Sigmoid colon (tissue), 7 donors: ENCODE measurements around the gene LBR. TPM values are rescaled to one million over a fixed set of nuclear protein-coding genes. Genes with fewer than 3 reads are reported as not detected.

ENCODE experiments used
- DNase-seq: peaks from one replicate; pipeline ENCODE4 v3.0.0-alpha.2; 2019
- H3K27ac ChIP-seq, 4 donors: fragments of 200-600 bp; sonication (generic); one replicate each; pipeline ENCODE4 v1.5.1; 2016 to 2019; ENCODE audit warnings: mild to moderate bottlenecking in 1 of 4
- H3K27me3 ChIP-seq, 3 donors: fragments of 200-600 bp; sonication (generic); one replicate each; pipeline ENCODE4 v1.5.1; 2019; ENCODE audit warnings: mild to moderate bottlenecking in 1 of 3
- H3K36me3 ChIP-seq, 4 donors: fragments of 200-600 bp; sonication (generic); one replicate each; pipeline ENCODE4 v1.5.1; 2016 to 2019
- H3K4me1 ChIP-seq, 4 donors: fragments of 200-600 bp; sonication (generic); one replicate each; pipeline ENCODE4 v1.5.1; 2017 to 2019
- H3K4me3 ChIP-seq, 4 donors: fragments of 200-600 bp; sonication (generic); one replicate each; pipeline ENCODE4 v1.5.1; 2017 to 2019; ENCODE audit warnings: mild to moderate bottlenecking in 2 of 4, moderate library complexity in 1 of 4
- H3K9me3 ChIP-seq, 4 donors: fragments of 200-600 bp in 3 of 4; sonication (generic) in 3 of 4; one replicate each; pipeline versions ENCODE4 v1.5.1 to v1.6.1; 2013 to 2019
- CTCF ChIP-seq, 4 experiments: fragments of 450-650 bp in 3 of 4; fragments of 200-600 bp in 1 of 4; IDR thresholded peaks; one replicate each; pipeline ENCODE4 v1.5.1; 2016 to 2019; ENCODE audit warnings: antibody characterized with exemption in 4 of 4, mild to moderate bottlenecking in 3 of 4, moderate library complexity in 2 of 4
- EP300 ChIP-seq, 4 donors: sonication (generic); formaldehyde crosslinking; IDR thresholded peaks; one replicate each; pipeline ENCODE4 v1.6.1; 2017; ENCODE audit warnings: antibody characterized with exemption in 4 of 4
- POLR2A ChIP-seq, 2 donors: fragments of 450-650 bp; IDR thresholded peaks; one replicate each; pipeline ENCODE4 v1.6.1; 2016; ENCODE audit warnings: antibody characterized with exemption in 2 of 2, mild to moderate bottlenecking in 2 of 2, moderate library complexity in 2 of 2
- POLR2AphosphoS5 ChIP-seq, 4 donors: sonication (generic); formaldehyde crosslinking; IDR thresholded peaks; one replicate each; pipeline ENCODE4 v1.6.1; 2017; ENCODE audit warnings: antibody characterized with exemption in 4 of 4
- WGBS, 2 donors: extraction: QIAGEN DNeasy Blood & Tissue Kit; methylation state at CpG; one replicate each; pipeline ENCODE4 v1.1.7; 2013; 5-methylcytosine and 5-hydroxymethylcytosine counted together
- intact Hi-C: fragments of 100-400 bp; cut with DNase I; formaldehyde crosslinking; loops from one replicate; pipeline ENCODE4 v1.15.1; 2023
- polyA plus RNA-seq, 3 donors: library from polyadenylated mRNA; stranded (reverse); fragments of 200-250 nt; gene quantifications; one replicate each; pipeline ENCODE4 v1.2.3, GENCODE V29; 2013
- total RNA-seq, 4 donors: library from RNA; depleted of rRNA; stranded (reverse); fragments of >200 nt; gene quantifications; one replicate each; pipeline ENCODE4 v1.1.0, GENCODE V29; 2016
- donor health status: healthy with polysubstance abuse.
- donor health status: Bipolar disorder and iron deficiency.
- donor health status: healthy.

The LBR gene
- total and polyA plus RNA-seq, 7 donors, result 5.4 to 195 (median 134) TPM

DNA sequence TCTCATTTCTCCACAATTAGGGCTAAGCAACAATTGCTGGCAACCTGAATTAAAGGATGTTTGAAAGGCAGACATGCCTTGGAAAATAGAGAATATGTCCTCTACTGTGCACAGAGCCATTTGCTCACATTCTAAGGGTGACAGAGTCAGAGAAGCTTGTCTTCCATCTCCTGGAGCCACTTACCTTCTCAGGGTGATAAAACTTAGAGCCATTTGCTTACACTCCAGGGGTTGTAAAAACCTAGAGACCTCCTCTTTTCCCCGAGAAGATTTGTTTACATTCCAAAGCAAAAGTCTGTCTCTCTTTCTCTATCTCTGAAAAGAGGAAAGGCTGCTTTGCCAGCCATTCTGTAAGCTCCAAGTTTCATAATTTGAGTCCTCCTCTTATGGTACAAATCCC lies 61.3 kb downstream of the LBR start:
- Histone ChIP-seq H3K27ac (no peak overlapping the region), H3K4me3 (no peak overlapping the region), H3K27me3 (no peaks in the 10 kb centered on the region), H3K36me3 (no peaks in the 10 kb centered on the region), H3K4me1 (peaks cover 0 to 16% (median 5%) of the 10 kb centered on the region in 4 donors), H3K9me3 (no peaks in the 10 kb centered on the region)
- no peak for DNase-seq
- WGBS, 2 donors, result 12 to 61% methylated on average over 1 of the region's 1 CpG
- intact Hi-C loops, result no loop called here
- TF ChIP-seq POLR2AphosphoS5 (IDR thresholded peaks at IDR 0.05) (no peak), EP300 (IDR thresholded peaks at IDR 0.05) (no peak), POLR2A (IDR thresholded peaks at IDR 0.05) (no peak), CTCF (IDR thresholded peaks at IDR 0.05) (no peak)

DNA sequence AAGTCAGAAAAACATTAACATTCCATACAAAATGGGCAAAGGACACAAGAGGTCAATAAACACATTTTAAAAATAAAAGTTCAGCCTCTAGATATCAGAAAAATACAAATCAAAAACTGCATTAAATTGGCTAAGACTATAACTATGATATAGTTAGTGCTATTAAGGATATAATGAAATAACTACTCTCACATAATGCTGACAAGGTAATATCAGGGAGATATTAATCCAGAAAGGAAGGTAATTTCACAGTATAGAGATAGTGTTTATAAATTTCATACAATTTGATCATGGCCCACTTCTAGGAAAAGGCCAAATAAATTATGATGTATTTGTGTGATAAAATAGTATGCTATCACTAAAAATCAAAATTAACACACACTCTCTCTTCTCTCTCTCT lies 61.8 kb downstream of the LBR start:
- H3K27me3 ChIP-seq, result no peaks in the 10 kb centered on the region
- H3K9me3 ChIP-seq, result no peaks in the 10 kb centered on the region
- no peak for DNase-seq
- intact Hi-C loops, result no loop called here
- no peak overlapping the region for H3K27ac ChIP-seq
- H3K4me3 ChIP-seq, result no peak overlapping the region
- no peaks in the 10 kb centered on the region for H3K36me3 ChIP-seq
- H3K4me1 ChIP-seq, result peaks cover 0 to 16% (median 5%) of the 10 kb centered on the region in 4 donors
- TF ChIP-seq POLR2AphosphoS5 (IDR thresholded peaks at IDR 0.05) (no peak), POLR2A (IDR thresholded peaks at IDR 0.05) (no peak)

DNA sequence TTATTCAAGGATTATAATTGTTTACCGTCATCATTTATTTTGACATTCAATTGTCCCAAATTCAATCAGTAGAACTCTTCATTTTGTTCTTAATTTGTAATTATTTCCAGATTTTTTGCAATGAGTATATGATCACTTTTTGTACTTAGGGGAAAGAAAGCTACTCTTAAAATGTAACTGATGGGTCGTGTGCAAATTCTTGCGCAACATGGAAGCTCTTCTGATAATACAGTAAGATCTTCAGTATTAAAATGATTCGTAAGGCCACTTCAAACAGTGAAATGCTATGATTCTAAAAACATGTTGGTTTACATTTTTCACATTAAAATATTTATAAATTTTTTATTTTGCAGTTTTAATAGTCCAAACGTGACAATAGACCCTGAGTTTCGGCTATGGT lies 63.4 kb downstream of the LBR start:
- no peak overlapping the region for H3K4me3 ChIP-seq
- H3K27me3 ChIP-seq, result no peaks in the 10 kb centered on the region
- 94 to 95% methylated on average over 6 of the region's 6 CpGs for WGBS, 2 donors
- no peak for TF ChIP-seq POLR2A (IDR thresholded peaks at IDR 0.05)
- TF ChIP-seq CTCF (IDR thresholded peaks at IDR 0.05), result no peak
- no peak for TF ChIP-seq EP300 (IDR thresholded peaks at IDR 0.05)
- no peak for TF ChIP-seq POLR2AphosphoS5 (IDR thresholded peaks at IDR 0.05)
- H3K9me3 ChIP-seq, result no peaks in the 10 kb centered on the region
- intact Hi-C loops, result no loop called here
- no peaks in the 10 kb centered on the region for H3K36me3 ChIP-seq
- DNase-seq, result no peak
- H3K4me1 ChIP-seq, result peaks cover 0 to 16% (median 5%) of the 10 kb centered on the region in 4 donors
- H3K27ac ChIP-seq, result no peak overlapping the region

DNA sequence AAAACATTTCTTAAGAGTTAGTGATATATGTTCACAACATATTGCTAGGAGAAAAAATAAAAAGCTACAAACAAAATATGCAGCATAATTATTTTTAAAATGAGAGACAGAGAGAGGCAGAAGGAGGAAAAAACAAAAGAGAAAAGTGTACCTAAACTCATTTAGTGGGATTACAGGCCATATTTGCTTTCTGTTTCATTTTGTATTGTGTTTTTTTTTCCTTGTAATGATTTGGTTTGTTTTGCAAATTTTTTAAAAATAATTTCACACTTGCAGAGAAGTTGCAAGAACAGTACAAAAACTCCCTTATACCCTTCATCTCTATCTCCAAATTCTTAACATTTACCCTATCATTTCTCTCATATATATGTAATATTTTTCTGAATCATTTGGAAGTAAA lies 65.0 kb downstream of the LBR start:
- Histone ChIP-seq H3K27me3 (no peaks in the 10 kb centered on the region), H3K4me1 (peaks cover 0 to 16% (median 5%) of the 10 kb centered on the region in 4 donors), H3K4me3 (no peak overlapping the region), H3K27ac (no peak overlapping the region), H3K36me3 (no peaks in the 10 kb centered on the region), H3K9me3 (no peaks in the 10 kb centered on the region)
- intact Hi-C loops, result no loop called here
- TF ChIP-seq POLR2A (IDR thresholded peaks at IDR 0.05) (no peak), POLR2AphosphoS5 (IDR thresholded peaks at IDR 0.05) (no peak), CTCF (IDR thresholded peaks at IDR 0.05) (no peak), EP300 (IDR thresholded peaks at IDR 0.05) (no peak)
- DNase-seq, result no peak

DNA sequence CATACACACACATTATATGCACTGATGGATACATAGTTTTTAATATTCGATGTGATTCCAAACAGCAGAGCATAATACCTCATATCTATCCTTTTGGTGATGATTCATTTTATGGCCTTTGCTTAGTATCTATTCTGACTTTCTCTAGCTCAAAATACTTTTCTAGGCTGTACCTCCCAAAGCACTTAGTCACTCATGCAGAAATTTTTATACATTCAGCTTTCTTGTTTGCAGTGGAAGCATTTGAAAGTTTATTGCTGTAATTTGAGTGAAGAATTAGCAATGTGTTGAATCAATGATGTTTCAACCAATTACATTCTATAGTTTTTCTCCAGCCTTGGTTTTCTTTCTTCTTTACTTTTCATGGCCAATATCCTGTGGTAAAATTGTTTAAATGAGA lies 66.7 kb downstream of the LBR start:
- no peak overlapping the region for H3K27ac ChIP-seq
- TF ChIP-seq CTCF (IDR thresholded peaks at IDR 0.05) (no peak), POLR2AphosphoS5 (IDR thresholded peaks at IDR 0.05) (no peak), EP300 (IDR thresholded peaks at IDR 0.05) (no peak), POLR2A (IDR thresholded peaks at IDR 0.05) (no peak)
- no peaks in the 10 kb centered on the region for H3K36me3 ChIP-seq
- no peak for DNase-seq
- intact Hi-C loops, result no loop called here
- 93 to 97% methylated on average over 1 of the region's 1 CpG for WGBS, 2 donors
- no peak overlapping the region for H3K4me3 ChIP-seq
- peaks cover 0 to 10% (median 1%) of the 10 kb centered on the region in 4 donors for H3K4me1 ChIP-seq
- H3K9me3 ChIP-seq, result no peaks in the 10 kb centered on the region
- no peaks in the 10 kb centered on the region for H3K27me3 ChIP-seq
